Globus pallidus (tissue), 1 donor: ENCODE measurements around the gene EXOC7.

Experiments
- DNase-seq: peaks from one replicate; pipeline ENCODE4 v3.0.0-alpha.2; 2015; ENCODE audit warnings: low spot score

The EXOC7 gene

GRCh38 chr17:76121932-76122430, 18.4 kb upstream of the EXOC7 start:
- DNase-seq = no peak

DNA sequence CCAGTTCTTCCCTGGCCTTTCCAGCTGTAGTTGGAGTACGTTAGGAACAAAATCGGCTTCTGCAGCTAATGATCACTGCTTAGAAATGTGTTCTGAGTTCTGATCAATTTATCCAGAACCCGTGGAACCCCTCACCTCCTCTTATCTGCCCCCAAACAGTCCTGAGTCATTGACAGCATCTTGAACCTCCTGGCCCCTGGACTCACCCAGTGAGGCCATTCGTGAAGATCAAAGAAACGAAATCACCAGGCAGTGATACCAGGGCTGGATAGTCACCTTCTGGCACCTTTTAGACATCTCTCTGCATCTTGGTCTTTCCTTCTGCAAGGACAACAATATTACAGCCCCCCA, 17.0 kb upstream of the EXOC7 start:
- no peak for DNase-seq

DNA sequence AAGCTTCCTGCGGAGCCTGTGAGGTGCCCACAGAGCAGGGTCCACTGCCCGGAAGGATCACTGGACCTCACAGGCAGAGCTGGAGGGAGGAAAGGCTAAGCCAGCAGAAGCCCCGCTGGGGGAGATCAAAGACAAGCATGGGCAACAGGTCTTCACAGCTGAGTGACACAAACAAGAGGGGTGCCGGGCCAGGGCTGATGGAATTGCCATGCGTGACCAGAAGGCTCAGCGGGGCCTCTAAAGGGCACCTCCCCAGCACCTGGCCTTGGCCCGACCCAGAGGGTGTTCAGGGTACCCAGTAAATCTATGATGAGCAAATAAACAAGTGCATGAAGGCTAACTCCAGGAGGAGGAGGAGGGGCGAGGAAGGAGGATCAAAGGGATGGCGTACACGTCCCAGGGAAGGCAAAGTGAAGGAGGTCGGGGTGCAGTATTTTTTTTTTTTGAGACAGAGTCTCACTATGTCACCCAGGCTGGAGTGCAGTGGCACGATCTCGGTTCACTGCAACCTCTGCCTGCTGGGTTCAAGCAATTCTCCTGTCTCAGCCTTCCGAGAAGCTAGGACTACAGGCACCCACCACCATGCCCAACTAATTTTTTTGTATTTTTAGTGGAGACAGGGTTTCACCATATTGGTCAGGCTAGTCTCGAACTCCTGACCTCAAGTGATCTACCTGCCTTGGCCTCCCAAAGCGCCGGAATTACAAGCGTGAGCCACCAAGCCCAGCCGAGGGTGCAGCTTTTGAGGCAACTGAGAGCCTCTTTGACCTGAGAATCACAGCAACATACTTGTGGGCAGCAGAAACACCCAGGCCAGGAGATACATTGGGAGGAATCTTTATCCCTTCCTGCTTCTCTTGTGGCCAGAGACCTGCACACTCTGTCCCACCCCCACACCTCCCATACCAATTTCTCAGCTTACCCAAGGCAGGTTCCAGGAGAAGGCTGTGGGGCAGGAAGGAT, 16.1 kb upstream of the EXOC7 start:
- no peak for DNase-seq

DNA sequence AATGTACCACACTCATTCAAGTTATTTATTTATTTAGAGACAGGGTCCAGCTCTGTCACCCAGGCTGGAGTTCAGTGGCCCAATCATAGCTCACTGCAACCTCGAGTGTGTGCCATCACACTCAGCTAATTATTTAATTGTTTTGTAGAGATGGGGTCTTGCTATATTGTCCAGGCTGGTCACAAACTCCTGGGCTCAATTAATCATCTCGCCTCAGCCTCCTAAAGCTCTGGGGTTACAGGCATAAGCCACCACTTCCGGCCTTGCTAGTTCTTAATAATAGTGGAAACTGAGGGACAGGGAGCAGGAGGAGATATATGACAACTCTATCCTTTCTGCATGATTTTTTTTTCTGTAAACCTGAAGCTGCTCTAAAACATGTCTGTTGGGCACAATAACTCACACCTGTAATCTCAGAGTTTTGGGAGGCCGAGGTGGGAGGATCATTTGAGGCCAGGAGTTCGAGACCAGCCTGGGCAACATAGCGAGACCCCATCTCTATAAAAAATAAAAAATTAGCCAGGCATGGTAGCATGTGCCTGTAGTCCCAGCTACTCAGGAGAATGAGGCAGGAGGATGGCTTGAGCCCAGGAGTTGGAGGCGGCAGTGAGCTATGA, 11.7 kb upstream of the EXOC7 start:
- DNase-seq = no peak

DNA sequence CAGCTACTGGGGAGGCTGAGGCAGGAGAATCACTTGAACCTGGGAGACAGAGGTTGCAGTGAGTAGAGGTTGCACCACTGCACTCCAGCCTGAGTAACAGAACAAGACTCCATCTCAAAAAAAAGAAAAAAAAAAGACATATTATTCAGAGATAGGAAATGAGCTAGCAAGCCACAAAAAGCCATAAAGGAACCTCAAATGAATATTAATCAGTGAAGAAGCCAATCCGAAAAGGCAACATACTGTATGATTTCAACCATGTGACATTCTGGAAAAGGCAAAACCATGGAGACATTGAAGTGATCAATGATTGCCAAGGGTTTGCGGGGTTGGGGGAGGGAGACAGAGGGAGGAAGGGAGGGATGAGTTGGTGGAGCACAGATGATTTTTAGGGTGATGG, 8.4 kb upstream of the EXOC7 start:
- no peak for DNase-seq

DNA sequence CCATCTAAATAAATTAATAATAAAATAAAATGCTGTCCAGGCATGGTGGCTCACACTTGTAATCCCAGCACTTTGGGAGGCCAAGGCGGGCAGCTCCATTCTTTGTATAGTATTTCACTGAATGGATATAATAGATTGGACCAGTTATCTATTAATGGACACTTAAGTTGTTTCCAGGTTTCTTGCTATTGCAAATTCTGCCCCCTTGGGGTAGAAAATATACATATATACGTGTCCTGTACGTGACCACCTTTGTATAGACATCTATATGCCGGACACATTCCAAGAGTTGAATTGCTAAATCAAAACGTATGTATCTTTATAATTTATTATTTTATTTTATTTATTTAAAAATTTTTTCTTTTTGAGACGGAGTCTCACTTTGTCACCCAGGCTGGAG, 3.9 kb upstream of the EXOC7 start:
- no peak for DNase-seq

GRCh38 chr17:76106703-76107102, 3.1 kb upstream of the EXOC7 start:
- DNase-seq = no peak

GRCh38 chr17:76104896-76105231, 1.3 kb upstream of the EXOC7 start:
- no peak for DNase-seq

GRCh38 chr17:76104140-76104895, 731 bp upstream of the EXOC7 start:
- DNase-seq = no peak

GRCh38 chr17:76102944-76103273, 678 bp downstream of the EXOC7 start:
- no peak for DNase-seq

- no peak for DNase-seq
These were observed 5.8 kb downstream of the EXOC7 start for GRCh38 chr17:76097716-76098295.

DNA sequence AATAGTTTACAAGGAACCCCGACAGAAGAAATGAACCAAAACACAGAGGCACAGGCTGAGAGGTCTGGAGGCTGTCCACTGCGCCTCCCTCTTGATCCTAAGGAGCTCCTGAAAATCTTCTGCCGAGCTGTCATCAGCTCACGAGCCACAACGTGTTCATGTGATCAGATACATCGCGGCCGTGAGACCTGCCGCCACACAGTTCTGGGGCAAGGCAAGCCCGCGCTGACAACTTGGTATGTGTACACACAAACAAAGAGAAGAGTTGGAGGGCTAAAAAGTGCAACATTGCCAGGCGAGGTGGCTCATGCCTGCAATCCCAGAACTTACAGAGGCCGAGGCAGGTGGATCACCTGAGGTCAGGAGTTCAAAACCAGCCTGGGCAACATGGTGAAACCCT, 7.6 kb downstream of the EXOC7 start:
- DNase-seq = no peak

- no peak for DNase-seq
These were observed 9.5 kb downstream of the EXOC7 start for GRCh38 chr17:76094046-76094445.

DNA sequence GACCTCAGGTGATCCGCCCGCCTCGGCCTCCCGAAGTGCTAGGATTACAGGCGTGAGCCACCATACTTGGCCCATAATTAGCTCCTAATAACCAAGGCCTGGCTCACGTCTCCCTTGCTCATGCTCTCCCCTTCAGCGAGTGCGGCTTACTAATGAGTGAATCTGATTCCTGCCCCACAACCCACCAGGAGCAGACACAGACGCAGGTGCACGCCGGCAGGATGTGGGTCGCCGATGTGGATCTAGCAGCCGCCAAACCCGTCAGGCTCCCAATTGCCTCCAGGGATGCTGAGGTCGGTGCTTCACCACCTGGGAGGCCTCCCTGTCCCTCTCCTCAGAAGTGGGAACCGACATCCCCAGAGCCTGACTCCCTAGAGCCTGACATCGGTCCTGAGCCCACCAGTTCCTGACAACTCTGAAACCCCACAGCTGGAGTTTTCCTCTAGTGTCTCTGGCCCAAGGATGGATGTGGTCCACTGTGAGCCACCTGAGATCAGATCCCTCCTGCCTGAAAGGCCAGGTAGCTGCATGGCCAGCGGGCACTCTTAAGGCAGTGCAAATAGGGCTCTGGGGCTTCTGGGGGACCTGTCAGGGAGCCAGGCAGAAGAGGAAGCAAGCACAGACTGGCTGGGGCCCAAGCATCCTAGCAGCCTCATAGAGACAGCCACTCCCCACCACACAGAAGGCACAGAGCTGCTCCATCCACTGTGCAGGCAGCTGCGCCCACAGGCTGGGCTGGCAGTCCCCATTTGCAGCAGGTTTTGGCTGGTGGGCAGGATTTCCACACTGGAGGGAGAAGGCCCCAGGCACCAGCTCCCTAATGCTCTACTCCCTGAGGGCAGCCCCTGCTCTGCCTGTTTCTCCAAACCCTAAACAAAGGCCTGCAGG, 10.8 kb downstream of the EXOC7 start:
- DNase-seq = no peak

DNA sequence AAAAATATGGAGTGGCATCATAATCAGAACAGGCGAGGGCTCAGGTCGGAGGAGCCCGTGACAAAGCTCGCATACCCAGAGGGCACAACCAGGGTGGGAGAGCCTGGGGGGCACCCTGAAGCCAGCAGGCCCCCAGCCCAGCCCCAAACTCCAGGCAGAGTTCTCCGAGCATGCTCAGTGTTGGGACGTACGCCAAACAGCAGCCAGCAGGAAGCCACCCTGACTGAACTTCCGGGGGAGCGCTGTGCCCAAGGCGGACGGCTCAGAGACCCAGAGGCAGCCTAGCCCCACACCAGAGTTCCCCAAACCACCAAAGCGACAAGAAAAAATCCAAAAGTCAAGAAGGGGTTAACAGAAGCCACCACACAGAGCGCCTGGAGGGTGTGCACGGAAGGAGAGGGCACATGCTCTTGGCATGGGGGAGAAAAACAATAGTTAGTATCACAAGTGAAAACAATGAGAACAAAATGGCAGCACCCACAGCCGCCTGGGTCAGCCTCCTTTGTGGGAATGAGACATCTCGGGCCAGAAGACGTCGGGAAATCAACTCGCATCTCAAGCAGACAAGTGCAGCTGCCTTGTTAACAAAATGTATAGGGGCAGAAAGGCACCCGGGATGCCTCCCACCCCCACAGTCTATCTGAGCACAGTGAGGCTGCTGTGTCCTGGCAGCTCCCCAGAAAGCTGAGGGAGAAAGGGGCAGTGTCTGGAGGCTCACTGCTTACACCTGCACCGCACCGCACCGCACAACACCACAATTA, 11.9 kb downstream of the EXOC7 start:
- no peak for DNase-seq

DNA sequence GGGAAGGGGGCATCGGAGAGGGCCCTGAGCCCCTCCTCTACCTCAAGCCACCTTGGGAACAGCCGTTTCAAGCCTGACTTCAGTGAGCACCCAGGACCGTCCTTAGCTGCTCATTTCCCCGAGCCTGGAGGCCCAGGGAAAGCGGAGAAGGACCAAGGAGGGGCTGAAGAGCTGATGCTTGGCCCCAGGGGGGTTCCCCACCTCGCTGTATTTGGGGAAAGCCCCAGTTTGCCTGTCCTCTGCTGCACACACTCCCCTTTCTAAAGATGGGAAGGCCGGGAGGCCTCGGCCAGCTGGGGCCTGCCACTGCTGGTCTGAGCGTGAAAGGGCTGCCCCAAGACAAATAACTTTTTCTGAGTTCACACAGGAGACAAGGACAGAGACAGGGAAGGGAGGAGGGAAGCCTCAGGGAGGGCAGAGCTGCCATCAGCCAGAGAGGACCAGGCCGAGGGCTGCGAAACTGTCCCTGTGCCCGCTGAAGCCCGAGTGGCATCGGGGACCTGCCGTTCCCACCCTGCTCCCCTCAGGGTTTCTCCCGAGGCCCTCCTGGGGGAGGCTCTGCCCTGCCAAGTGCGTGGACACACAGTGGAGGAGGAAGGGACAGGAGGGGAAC, 13.0 kb downstream of the EXOC7 start:
- DNase-seq = no peak

DNA sequence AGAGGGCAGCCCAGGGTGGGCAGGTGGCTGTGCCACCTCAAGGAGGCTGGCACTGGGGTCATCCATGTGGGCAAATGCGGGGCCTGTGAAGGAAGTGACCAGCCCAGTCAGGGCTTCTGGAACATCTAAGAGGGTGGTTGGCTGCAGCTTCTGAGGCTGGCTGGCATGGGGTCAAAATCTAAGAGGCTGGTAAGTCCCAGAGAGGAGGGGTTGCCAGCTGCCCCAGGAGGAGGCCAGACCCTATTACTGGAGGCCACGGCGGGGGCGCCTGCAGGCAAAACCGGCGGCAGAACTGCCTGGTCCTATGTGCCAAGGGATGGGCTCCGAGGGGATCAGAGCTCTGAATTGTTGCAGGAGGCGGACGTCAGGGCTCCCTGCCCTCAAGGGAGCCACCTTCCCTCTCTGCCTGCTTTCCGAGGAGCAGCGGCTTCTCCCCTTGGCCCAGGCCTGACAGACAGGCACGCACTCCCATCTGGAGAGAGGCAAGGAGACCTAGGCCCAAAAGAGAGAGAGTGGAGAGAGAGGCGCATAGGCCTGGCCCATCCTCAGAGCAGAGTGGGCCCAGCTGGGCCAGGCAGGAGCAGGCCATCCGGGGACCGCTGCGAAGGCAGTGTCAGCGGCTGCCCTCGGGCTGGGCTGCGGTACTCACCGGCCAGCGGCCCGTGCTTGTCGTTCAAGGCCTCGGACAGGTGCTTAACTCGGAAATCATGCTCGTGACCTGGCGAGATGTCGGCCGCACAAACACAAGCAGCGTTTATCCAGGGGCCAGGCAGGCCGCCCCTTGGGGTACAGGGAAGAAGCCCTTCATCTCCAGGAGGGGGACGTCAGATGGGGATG, 13.7 kb downstream of the EXOC7 start:
- no peak for DNase-seq

- no peak for DNase-seq
These were observed 14.6 kb downstream of the EXOC7 start for GRCh38 chr17:76088868-76089576.
